Parathyroid adenoma (tissue), 2 donors: Measurements from ENCODE around the gene NEDD4.

ENCODE experiments used
- H2AFZ ChIP-seq: fragments of 300-600 bp; sonication (generic); one replicate; pipeline ENCODE4 v1.7.0; 2017; ENCODE audit warnings: antibody characterized with exemption, mild to moderate bottlenecking
- H3K27ac ChIP-seq: fragments of 300-600 bp; sonication (generic); one replicate; pipeline ENCODE4 v1.7.0; 2017
- H3K27me3 ChIP-seq: fragments of 300-600 bp; sonication (generic); one replicate; pipeline ENCODE4 v1.7.0; 2017; ENCODE audit warnings: low read length; ENCODE audit not compliant: control insufficient read depth, insufficient read depth
- H3K36me3 ChIP-seq: fragments of 300-600 bp; sonication (generic); one replicate; pipeline ENCODE4 v1.7.0; 2017; ENCODE audit warnings: low read length; ENCODE audit not compliant: control insufficient read depth, insufficient read depth
- H3K4me1 ChIP-seq: fragments of 300-600 bp; sonication (generic); one replicate; pipeline ENCODE4 v1.7.0; 2017; ENCODE audit warnings: control low read depth
- H3K4me2 ChIP-seq: fragments of 300-600 bp; sonication (generic); one replicate; pipeline ENCODE4 v1.7.0; 2017; ENCODE audit warnings: low read length
- H3K4me3 ChIP-seq: fragments of 300-600 bp; sonication (generic); one replicate; pipeline ENCODE4 v1.7.0; 2017; ENCODE audit warnings: low read depth, low read length
- H3K79me2 ChIP-seq: fragments of 300-600 bp; sonication (generic); one replicate; pipeline ENCODE4 v1.7.0; 2017; ENCODE audit warnings: control low read depth
- H3K9ac ChIP-seq: fragments of 300-600 bp; sonication (generic); one replicate; pipeline ENCODE4 v1.7.0; 2017; ENCODE audit warnings: mild to moderate bottlenecking
- H3K9me3 ChIP-seq: fragments of 300-600 bp; sonication (generic); one replicate; pipeline ENCODE4 v1.7.0; 2017; ENCODE audit warnings: low read length; ENCODE audit not compliant: control insufficient read depth
- CTCF ChIP-seq: fragments of 300-600 bp; sonication (generic); IDR thresholded peaks from one replicate; pipeline ENCODE4 v1.7.0; 2017; ENCODE audit warnings: antibody characterized with exemption, mild to moderate bottlenecking
- donor health status: primary hyperparathyroidism.

The NEDD4 gene

GRCh38 chr15:56038707-56039106 lies 45.3 kb upstream of the NEDD4 start:
- Histone ChIP-seq H3K9ac (no peak overlapping the region), H3K4me2 (no peak overlapping the region), H3K27ac (no peak overlapping the region), H2AFZ (no peak overlapping the region), H3K36me3 (no peaks in the 10 kb centered on the region), H3K79me2 (no peaks in the 10 kb centered on the region), H3K4me3 (no peak overlapping the region), H3K4me1 (peaks cover 7% of the 10 kb centered on the region), H3K27me3 (no peaks in the 10 kb centered on the region), H3K9me3 (no peaks in the 10 kb centered on the region)
- TF ChIP-seq CTCF = no peak

- no peaks in the 10 kb centered on the region for H3K79me2 ChIP-seq
- H3K4me1 ChIP-seq = peaks cover 5% of the 10 kb centered on the region
- TF ChIP-seq CTCF = no peak
- no peaks in the 10 kb centered on the region for H3K27me3 ChIP-seq
- H3K9ac ChIP-seq = no peak overlapping the region
- no peak overlapping the region for H3K4me2 ChIP-seq
- no peak overlapping the region for H2AFZ ChIP-seq
- H3K27ac ChIP-seq = no peak overlapping the region
- H3K36me3 ChIP-seq = no peaks in the 10 kb centered on the region
- no peak overlapping the region for H3K4me3 ChIP-seq
- no peaks in the 10 kb centered on the region for H3K9me3 ChIP-seq
These were observed 44.6 kb upstream of the NEDD4 start for GRCh38 chr15:56038015-56038414.

GRCh38 chr15:56036546-56037067 lies 43.2 kb upstream of the NEDD4 start:
- H3K4me1 ChIP-seq = no peaks in the 10 kb centered on the region
- H3K9ac ChIP-seq = no peak overlapping the region
- no peaks in the 10 kb centered on the region for H3K36me3 ChIP-seq
- H3K9me3 ChIP-seq = no peaks in the 10 kb centered on the region
- H3K79me2 ChIP-seq = no peaks in the 10 kb centered on the region
- no peak overlapping the region for H2AFZ ChIP-seq
- TF ChIP-seq CTCF = no peak
- H3K4me3 ChIP-seq = no peak overlapping the region
- H3K27ac ChIP-seq = no peak overlapping the region
- H3K27me3 ChIP-seq = no peaks in the 10 kb centered on the region
- no peak overlapping the region for H3K4me2 ChIP-seq

GRCh38 chr15:56035166-56035565 lies 41.8 kb upstream of the NEDD4 start:
- Histone ChIP-seq H3K27me3 (no peaks in the 10 kb centered on the region), H3K79me2 (no peaks in the 10 kb centered on the region), H3K36me3 (no peaks in the 10 kb centered on the region), H3K9me3 (no peaks in the 10 kb centered on the region), H3K27ac (no peak overlapping the region), H3K9ac (no peak overlapping the region), H2AFZ (no peak overlapping the region), H3K4me1 (no peaks in the 10 kb centered on the region), H3K4me2 (no peak overlapping the region), H3K4me3 (no peak overlapping the region)
- no peak for TF ChIP-seq CTCF

GRCh38 chr15:56034514-56034913 lies 41.1 kb upstream of the NEDD4 start:
- H3K27me3 ChIP-seq = no peaks in the 10 kb centered on the region
- no peaks in the 10 kb centered on the region for H3K4me1 ChIP-seq
- H3K27ac ChIP-seq = no peak overlapping the region
- H3K36me3 ChIP-seq = no peaks in the 10 kb centered on the region
- H3K4me2 ChIP-seq = no peak overlapping the region
- H2AFZ ChIP-seq = no peak overlapping the region
- H3K79me2 ChIP-seq = no peaks in the 10 kb centered on the region
- no peak for TF ChIP-seq CTCF
- no peaks in the 10 kb centered on the region for H3K9me3 ChIP-seq
- H3K9ac ChIP-seq = no peak overlapping the region
- H3K4me3 ChIP-seq = no peak overlapping the region
